ENCODE measurements around the gene ZDHHC11.

The ZDHHC11 gene, protein sequence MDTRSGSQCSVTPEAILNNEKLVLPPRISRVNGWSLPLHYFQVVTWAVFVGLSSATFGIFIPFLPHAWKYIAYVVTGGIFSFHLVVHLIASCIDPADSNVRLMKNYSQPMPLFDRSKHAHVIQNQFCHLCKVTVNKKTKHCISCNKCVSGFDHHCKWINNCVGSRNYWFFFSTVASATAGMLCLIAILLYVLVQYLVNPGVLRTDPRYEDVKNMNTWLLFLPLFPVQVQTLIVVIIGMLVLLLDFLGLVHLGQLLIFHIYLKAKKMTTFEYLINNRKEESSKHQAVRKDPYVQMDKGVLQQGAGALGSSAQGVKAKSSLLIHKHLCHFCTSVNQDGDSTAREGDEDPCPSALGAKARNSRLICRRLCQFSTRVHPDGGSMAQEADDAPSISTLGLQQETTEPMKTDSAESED

DNA sequence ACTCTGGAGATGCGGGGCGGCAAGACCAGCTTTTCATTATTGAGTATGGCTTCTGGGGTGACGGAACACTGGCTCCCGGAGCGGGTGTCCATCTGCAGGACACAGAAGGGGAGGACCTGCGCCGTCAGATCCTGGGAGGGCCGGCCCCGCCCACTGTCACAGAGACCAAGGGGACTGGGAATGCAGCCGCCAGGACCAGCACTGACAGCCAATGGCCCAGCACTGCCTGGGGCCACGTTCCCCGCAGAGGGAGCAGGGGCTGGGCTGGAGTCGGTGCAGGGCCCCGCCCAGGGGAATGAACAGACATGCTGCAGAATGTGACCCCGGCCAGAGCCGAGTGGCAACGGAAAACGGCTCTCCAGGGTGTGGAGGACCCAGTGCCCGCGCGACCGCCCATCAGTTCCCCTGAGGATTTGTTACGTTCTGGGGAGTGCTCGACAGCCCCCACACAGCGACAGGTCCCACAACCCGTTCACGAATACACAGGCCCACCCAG lies at the start of gene ZDHHC11:
ZDHHC11 (minus strand) TSS at position 476 of the 496 bp plus-strand sequence; CDS start at position 92, 384 bp downstream.
- no peak for DNase-seq

DNA sequence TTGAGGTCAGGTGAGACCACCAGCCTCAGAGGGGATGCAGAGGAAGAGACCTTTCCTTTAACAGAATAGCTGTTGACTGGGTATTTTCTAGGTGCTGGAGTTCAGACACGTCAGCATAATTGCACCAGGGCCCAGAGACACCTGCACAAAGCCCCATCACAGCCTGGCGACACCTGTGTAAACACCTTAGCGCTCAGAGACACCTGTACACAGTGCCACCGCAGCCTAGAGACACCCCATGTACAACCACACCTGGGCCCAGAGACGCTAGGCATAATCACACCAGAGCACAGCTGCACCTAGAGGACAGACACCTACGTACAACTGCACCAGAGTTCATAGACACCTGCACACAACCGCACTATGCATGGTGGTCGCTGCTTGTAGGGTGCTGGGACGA lies 42.9 kb upstream of the ZDHHC11 start:
- no peak for DNase-seq

DNA sequence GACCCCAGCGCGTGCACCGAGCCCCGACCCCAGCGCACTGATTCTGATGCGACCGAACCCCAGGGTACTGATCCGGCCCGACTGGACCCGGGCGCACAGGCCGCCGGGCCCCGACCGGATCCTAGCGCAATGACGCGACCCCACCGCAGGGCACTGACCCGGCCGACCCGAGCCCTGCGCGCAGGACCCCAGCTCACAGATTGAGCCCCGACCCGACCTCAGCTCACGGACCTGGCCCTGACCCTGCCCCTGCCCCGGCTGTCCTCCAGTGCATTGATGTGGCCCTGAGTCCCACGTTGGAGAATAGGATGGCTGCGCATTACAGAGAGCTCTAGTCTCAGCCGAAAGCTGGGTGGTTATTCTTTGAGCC lies 42.3 kb upstream of the ZDHHC11 start:
- DNase-seq = no peak

DNA sequence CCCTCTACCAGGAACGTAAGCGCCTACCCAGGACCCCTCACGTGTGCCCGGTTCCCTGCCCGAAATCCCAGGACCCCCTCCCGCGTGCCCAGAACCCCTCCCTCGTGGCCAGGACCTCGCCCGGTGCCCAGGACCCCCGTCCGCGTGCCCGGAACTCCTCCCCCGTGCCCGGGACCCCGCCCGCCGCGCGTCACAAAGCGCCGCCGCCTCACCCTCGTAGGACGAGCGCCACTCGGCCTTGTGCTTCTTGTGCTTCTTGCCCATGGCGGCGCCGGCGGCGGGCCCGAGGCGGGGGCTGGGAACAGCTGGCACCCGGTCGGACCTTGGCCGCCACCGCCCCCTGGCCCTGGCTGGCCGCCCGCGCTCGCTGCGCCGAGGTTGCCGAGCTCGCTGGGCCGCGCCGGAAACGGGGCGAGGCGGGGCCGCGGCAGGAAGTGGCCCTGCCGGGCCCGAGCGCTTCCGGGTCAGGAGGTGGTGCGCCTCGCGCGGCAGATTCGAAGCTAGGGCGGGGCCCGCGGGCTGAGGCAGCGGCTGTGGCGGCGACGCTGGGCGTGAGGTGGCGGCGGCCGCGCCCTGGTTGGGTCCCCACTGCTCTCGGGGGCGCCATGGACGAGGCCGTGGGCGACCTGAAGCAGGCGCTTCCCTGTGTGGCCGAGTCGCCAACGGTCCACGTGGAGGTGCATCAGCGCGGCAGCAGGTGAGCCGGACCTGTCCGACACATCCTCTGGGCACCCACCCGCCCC lies 41.8 kb upstream of the ZDHHC11 start, which contains the start of the genes BRD9 and TRIP13:
BRD9 (minus strand) TSS at position 408 of the 743 bp plus-strand sequence; CDS start at position 264, 144 bp downstream.
TRIP13 (plus strand) TSS at position 491 of the 743 bp plus-strand sequence; CDS start at position 606, 115 bp downstream.
- DNase-seq = no peak

DNA sequence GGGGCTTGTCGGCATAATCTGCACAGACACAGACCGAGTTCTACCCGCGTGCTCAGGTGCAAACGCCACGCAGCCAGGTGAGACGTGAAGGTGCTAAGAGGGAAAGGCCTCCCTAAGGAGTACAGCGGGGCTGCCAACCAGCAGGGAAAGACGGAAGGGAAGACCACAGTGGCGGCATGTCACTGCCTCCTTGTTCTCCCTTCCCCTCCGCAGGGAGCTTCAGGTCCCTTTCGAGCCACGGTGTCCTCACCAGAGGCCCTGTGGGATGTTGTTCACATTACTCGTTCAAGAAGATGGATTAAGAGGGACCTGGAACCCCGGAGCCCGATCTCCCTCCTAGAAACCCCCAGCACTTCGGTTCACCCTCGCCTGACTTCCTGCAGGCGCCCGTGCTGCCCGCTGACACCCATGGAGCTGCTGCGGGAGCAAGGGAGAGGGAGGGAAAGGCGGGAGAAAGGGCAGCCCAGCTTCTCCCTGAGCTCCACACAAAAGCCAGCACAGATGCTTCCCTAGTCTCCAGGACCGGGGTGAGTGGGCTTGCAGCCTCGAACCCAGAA lies 41.1 kb upstream of the ZDHHC11 start:
- DNase-seq = no peak

DNA sequence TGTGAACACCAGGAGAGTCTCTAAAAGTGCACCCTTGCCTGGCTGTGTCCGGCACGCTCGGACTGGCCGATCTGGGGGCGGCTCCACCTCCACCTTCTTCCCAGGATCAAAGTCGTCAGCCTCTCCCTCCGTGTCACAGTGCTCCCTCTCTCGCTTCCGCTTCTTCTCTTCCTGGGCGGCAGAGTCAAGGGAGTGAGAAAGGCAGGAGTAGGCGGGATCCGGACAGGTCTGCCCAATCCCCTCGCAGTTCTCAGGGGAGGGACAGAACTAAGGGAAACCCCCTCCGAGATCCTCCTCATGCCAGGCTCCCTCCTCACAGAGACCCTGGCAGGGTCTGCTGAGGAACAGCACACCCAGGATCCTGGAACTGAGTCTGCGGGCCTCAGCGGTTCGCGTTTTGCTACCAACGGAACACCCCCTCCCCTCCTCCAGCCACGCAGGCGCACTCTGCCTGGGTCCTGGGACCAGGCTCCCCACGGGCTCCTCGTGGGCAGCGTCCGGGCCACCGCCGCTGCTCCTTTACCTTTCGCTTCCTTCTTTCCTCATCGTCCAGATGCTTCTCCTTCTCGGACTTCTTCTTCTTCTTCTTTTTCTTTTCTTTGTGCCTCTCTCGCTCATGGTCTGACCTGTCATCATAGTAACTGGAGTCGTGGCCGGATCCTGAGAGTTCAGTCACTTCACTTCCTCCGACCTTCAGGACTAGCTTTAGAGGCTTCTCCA lies 40.5 kb upstream of the ZDHHC11 start:
- no peak for DNase-seq

DNA sequence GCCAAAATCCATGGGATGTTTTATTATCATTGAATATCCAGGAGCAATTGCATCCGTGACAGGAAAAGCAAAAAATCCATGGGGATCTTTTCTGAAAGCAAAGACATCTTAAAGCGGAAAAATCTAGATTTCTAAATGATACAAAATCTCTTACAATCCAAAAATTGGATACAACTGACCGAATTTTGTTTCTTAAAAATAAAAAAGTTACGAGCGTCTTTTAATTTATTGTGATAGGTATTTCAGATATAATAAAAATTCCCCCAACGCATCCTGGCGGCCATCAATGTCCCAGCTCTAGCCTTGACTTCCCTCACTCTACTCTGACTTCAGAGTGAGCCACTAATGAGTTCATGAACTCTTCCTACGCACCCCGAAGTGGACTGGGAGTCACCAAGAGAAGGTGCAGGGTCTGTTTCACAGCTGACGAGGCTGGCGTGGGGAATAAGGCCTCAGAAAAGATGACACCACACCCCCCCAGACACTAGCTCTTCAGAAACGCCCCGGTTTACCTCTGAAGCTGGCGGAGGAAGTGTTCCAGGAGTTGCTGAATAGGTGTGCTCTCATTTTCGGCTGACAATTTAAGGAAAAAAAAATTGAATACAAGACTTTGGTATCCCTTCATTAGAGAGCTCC lies 38.4 kb upstream of the ZDHHC11 start:
- no peak for DNase-seq

DNA sequence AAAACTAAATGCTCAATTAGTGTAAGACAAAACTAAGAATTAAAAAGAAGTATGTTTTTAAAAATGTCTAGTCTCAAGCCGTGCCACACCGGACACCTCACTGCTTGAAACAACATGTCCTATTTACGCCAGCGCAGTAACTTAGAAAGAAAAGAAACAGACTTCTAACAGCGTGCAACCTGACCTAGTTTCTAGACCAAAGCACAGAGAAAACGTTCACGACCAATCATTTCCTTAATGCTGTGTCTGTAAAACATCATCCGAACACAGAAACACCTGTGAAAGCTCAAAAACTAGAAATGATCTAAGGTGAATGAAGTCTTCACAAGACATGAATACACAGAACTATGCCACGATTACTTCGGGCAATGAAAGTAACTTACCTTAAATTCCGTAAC lies 37.9 kb upstream of the ZDHHC11 start:
- no peak for DNase-seq

DNA sequence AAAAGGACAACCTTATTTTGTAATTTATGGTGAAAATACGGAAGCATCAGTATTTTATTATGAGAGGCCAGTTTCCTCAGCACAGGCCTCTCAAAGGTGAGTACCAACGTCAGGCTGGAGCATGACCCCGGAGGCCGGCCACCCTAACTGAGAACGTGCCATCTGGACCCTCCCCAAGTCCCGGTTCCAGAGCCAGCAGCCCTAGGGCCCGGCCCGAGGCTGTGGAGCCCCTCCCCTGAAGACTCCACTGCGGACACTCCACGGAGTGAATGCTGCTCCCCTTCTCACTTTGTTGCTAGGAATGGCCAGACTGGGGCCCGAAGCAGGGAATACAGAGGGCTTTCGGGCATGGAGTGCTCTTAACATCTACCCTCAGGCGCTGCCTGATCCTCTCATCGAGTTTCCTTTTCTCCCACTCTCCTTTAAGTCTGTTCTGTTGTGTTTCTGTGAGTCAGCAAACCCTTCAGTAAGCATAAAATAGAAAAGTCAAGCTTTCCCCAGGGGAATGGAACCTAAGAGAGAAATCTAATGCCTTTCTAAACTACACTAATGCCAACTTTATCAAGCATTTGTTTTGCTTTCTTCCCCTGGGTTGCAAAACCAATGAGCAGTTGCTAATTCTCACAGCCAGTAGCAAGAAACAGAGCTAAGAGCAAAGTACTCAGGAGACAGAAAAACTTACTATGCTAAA lies 37.3 kb upstream of the ZDHHC11 start:
- DNase-seq = no peak

DNA sequence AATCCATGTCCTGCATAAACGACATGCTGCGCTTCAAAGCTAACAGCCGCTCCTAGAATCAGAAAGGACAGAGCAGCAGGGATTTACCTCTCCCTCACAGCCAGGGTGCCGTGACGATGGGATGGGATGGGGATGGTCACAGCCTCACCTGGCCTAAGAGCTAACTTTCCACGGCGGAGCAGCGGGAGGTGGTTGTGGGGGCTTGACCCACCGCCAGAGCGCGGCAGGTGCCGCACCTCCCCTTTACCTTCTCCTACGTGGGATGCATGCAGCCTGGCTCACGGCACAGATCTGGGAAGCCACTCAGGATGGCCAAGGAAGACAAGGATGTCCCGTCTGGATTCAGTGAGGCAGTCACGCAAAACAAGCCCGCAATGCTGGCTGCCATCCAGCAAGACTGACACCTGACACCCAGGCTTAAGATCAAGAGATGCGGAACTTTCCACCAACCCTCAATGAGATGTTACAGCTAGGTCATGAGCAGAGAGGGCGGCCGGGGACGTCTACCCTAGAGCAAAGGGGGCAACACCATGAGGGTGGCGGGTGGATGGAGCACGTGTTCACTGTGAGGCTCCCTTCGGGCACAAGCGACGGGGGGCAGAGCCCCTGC lies 36.0 kb upstream of the ZDHHC11 start:
- no peak for DNase-seq

DNA sequence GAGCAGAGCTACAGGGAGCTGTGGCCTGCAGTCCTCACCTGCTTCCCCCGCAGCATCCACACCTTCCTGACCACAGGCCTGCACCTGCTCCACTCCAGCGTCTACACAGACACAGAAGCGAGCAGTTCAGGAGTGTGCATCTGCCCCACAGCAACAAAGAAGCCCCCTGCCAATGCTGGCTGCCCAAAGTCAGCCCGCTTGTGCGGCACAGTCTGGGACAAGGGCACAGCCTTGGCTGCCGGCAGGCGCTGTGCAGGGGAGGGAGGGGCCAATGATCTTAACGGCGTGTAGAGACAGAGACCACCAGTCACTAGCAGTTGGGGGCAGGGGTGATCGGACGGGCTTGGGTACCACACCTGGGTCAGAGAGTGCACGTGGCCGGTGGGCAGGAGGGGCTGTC lies 35.2 kb upstream of the ZDHHC11 start:
- DNase-seq = no peak

DNA sequence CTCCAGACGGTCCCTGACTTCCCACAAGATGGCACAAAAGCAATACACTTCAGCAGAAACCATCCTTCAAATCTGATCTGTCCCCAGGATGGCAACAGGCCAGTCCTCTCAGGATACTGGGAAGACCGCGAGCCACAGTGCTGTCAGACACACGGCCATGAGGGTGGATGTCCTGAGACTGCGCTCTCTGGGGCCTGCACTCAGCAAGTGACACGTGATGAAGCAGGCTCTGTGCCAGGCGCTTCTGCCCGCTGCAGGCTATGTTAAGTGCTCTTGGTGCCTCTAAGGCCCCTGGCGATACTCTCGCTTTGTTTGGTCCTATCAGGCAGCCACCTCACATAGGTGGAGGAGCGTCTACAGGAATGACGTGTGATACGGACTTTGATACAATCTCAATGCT lies 34.7 kb upstream of the ZDHHC11 start:
- no peak for DNase-seq

DNA sequence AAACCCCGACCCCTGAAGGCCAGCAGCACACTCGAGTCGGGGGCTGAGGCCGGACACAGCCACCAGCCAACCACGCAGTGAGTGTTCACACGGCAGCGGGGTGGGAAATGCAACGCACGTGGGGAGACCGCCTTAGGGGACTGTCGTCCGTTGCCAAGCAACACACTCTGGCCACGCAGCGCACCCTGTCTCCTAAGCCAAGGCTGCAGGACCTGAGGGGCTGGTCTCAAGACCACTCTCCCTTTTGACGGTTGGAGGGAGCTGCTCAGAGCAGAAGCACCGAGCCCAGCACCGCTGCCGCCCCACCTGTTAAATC lies 34.3 kb upstream of the ZDHHC11 start:
- no peak for DNase-seq

DNA sequence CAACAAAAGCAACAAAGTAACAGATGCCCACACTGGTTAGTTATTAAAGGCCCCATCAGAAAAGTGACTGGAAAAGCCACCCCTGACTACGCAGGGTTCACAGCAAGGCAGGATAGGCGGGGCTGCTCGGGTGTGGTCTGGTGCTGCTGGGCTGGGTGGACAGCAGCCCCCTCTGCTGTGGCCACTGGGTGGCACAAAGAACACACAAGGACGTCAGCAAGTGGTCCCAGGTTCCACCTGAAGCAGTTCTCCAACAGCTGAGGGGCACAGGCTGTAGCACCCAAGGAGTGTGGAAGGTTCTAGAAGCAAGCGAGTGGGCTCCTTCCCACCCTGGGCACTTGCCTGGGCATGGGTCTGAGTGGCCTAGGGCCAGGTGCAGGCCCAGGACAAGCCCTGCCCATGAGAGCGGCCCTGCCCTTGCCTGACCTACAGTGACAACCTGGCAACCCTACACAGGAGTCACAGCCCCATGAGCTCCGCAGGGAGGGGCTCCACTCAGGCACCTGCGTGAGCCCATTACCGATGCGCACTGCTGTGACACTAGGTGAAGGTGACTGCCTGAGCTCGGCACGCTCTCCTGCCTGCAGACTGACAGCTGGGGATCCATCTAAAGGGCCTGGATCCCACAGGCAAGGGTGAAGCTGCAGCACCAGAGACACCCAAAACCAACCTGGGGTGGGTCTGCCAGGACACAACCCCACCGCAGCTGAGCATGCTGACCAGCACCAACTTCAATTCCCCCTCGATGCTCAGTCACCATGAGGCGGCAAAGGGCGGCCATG lies 33.8 kb upstream of the ZDHHC11 start:
- no peak for DNase-seq

DNA sequence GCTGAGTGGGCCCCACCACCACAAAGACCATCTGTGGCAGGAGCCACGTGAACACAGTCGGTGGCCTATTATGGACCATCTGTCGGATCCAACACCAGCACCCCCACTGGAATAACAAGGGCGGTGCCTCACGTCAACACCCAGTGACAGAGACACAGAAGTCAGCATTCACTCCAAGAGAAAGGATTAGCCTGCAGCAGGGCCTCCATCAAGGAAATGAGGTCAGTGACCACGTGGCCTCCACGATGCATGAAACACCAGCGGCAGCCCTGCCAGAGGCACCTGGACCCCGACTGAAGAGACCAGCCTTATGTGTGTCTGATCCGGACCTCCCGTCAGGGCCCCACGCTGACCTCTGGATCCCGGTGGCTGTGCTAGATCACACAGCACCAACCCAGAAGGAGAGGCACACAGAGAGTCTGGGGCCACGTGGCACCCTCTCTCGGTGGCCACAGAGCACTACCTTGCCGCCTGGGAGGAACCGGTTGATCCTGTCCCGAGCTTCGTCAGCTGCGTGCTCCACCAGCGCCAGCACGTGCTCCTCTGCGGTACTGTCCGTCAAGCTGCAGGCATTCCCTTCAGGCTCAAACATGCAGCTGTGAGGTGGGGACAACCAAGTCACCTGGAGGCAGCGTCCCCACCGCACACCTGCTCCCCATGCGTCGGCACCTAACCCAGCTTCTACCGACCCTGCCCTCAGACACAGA lies 32.8 kb upstream of the ZDHHC11 start:
- no peak for DNase-seq

DNA sequence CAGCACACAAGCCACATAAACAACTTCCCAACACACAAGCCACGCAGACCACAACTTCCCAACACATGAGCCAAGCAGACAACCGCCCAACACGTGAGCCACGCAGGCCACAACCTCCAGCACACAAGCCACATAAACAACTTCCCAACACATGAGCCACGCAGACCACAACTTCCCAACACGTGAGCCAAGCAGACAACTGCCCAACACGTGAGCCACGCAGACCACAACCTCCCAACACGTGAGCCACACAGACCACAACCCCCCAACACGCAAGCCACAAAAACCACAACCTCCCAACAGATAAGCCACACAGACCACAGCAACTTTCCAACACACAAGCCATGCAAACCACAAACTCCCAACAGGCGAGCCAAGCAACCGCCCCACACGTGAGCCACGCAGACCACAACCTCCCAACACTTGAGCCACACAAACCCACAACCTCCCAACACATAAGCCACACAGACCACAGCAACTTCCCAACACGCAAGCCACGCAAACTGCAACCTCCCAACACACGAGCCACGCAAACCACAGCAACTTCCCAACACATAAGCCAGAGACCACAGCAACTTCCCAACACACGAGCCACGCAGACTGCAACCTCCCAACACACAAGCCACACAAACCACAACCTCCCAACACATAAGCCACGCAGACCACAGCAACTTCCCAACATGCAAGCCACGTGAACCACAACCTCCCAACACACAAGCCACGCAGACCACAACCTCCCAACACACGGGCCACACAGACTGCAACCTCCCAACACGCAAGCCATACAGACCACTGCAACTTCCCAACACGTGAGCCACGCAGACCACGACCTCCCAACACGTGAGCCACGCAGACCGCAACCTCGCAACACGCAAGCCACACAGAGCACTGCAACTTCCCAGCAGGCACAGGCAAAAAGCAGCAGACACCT lies 31.7 kb upstream of the ZDHHC11 start:
- no peak for DNase-seq

DNA sequence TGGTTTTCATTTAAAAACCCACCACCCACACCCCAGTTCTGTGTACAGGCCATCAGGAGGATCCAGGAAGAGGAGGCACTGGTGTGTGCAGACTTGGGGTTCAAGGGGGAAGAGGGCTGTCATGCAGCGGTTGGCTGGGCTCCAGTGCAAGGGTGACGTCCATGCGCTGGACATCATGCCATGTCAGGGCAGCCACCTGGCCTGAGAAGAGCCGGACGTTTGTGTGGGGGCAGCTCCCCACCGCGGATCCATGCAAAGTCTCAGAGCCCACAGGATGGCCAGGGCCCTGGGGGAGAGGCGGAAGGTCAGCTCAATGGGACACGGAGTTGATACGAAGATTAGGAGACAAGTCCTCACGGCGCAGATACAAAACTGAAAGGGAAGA lies 30.8 kb upstream of the ZDHHC11 start:
- no peak for DNase-seq

DNA sequence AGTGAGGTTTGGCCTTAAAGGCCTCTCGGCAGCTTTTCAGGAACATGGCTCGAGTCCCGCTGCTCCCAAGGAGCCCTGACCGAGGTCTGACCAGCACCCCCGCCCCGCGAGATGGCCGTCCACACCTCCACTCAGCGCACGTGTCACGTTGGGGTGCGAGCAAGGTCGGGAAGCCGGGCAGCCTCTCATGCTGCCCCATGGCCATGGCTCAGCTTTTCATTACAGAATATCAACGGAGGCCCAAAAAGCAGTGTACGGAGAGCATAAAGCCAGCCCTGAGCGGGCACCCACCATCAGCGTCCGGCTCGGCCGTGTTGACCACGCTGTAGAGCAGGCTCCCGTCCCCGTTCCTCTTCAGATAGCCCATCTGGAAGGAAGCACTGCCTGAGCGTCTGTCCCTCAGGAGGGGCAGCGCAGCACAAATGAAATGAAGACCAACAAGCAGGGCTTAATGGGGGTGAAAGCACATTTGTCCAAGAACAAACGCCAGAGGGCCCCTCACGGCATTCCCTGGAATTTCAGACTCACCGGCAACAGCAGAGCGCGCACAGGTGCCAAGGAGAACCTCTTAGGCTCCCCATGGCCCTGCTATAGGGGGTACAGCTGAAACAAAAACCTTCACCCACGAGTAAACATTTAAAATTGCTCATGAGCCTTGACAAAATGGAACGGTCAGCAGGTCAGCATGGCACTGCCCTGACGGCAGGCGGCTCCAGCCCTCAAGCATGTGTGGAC lies 30.2 kb upstream of the ZDHHC11 start:
- DNase-seq = no peak

Measured in NCI-H1436 treated with DMSO at 0.1 percent for 48 hours (cell line).